GM12878 (cell line): ENCODE data around the gene TTLL10. TPM values are rescaled to one million over a fixed set of nuclear protein-coding genes. Genes with fewer than 3 reads are reported as not detected.

Experiments used
- ATAC-seq: fragments of 200-7000 bp; cut with Tn5 transposase; 3 replicates; pipeline ENCODE4 v1.9.1; 2020; ENCODE audit warnings: mild to moderate bottlenecking, moderate library complexity
- BruUV-seq: library from RNA; stranded (reverse); fragments of 400-500 nt; replicated peaks from 2 replicates; lab custom pipeline; 2021; lab: Mats Ljungman, UMichigan
- CTCF ChIA-PET: fragments of 300-600 bp; sonication (Branson Sonifier 250); formaldehyde crosslinking; extraction: SDS; loops from one replicate; lab custom pipeline; 2021; ENCODE audit warnings: inconsistent platforms; lab: Yijun Ruan, JAX
- POLR2A ChIA-PET: fragments of 350-600 bp; formaldehyde crosslinking; extraction: SDS; loops from one replicate; lab custom pipeline; 2021; ENCODE audit warnings: inconsistent platforms; lab: Charles Lee
- RAD21 ChIA-PET: fragments of 300-600 bp; sonication (Branson Sonifier 250); formaldehyde crosslinking; loops from one replicate; lab custom pipeline; 2023; ENCODE audit warnings: antibody characterized with exemption; ENCODE audit not compliant: unreplicated experiment; lab: Charles Lee
- SMC1A ChIA-PET: fragments of 300-600 bp; sonication (Branson Sonifier 250); formaldehyde crosslinking; loops from one replicate; lab custom pipeline; 2023; ENCODE audit not compliant: unreplicated experiment, uncharacterized antibody; lab: Charles Lee
- DNase-seq: peaks from one replicate; pipeline ENCODE4 v3.0.0-alpha.2; 2011; ENCODE audit warnings: low read depth, low spot score
- FAIRE-seq: peaks from 3 replicates; lab custom pipeline; 2011; peaks lifted over from hg19 to GRCh38; lab: Jason Lieb, UNC
- H2AFZ ChIP-seq: 2 replicates; pipeline ENCODE4 v1.6.0; 2011; ENCODE audit warnings: low read depth, low read length, control low read depth; ENCODE audit not compliant: control insufficient read depth
- H3K27ac ChIP-seq: 2 replicates; pipeline ENCODE4 v1.5.1; 2011; ENCODE audit warnings: control low read depth; ENCODE audit not compliant: control insufficient read depth, insufficient read depth
- H3K27me3 ChIP-seq, 2 experiments: replicated peaks in 1 of 2; 2 replicates each; pipeline versions ENCODE4 v1.6.0 to v1.6.1; 2011; ENCODE audit warnings: low read length in 1 of 2; ENCODE audit not compliant: control insufficient read depth in 2 of 2, insufficient read depth in 2 of 2
- H3K36me3 ChIP-seq, 2 experiments: 2 replicates each; pipeline ENCODE4 v1.5.1; 2011; ENCODE audit warnings: low read length in 1 of 2; ENCODE audit not compliant: control insufficient read depth in 2 of 2, insufficient read depth in 2 of 2
- H3K4me1 ChIP-seq: 2 replicates; pipeline ENCODE4 v1.6.1; 2011; ENCODE audit warnings: mild to moderate bottlenecking, low read length, moderate library complexity, mixed read lengths; ENCODE audit not compliant: control insufficient read depth, insufficient read depth
- H3K4me2 ChIP-seq: 2 replicates; pipeline ENCODE4 v1.6.0; 2011; ENCODE audit warnings: control low read depth; ENCODE audit not compliant: control insufficient read depth, insufficient read depth
- H3K4me3 ChIP-seq: fragments of 200-600 bp; sonication (generic); 2 replicates; pipeline ENCODE4 v1.5.1; 2016
- H3K79me2 ChIP-seq: 2 replicates; pipeline ENCODE4 v1.6.0; 2011; ENCODE audit warnings: low read length; ENCODE audit not compliant: control insufficient read depth, insufficient read depth
- H3K9ac ChIP-seq: 2 replicates; pipeline ENCODE4 v1.8.0; 2011; ENCODE audit warnings: low read length, control low read depth, mixed read lengths; ENCODE audit not compliant: control insufficient read depth, insufficient read depth
- H3K9me3 ChIP-seq: replicated peaks from 3 replicates; pipeline ENCODE4 v1.5.1; 2011; ENCODE audit warnings: mild to moderate bottlenecking, low read length; ENCODE audit not compliant: control insufficient read depth, insufficient read depth
- H4K20me1 ChIP-seq: 2 replicates; pipeline ENCODE4 v1.6.0; 2011; ENCODE audit not compliant: control insufficient read depth, insufficient read depth
- BCL11A ChIP-seq: IDR thresholded peaks from 2 replicates; pipeline ENCODE4 v1.6.1; 2011; ENCODE audit warnings: low read depth, low read length
- CBX3 ChIP-seq: fragments of 200-600 bp; sonication (generic); IDR thresholded peaks from 2 replicates; pipeline ENCODE4 v1.6.1; 2016; ENCODE audit warnings: low read depth, borderline replicate concordance
- CHD2 ChIP-seq: IDR thresholded peaks from 2 replicates; pipeline ENCODE4 v1.6.1; 2011; ENCODE audit warnings: low read depth, low read length, improper control_type of control experiment, borderline replicate concordance
- CREB1 ChIP-seq: IDR thresholded peaks from 2 replicates; pipeline ENCODE4 v1.6.1; 2012; ENCODE audit warnings: low read depth, mild to moderate bottlenecking, inconsistent platforms
- EP300 ChIP-seq, 2 experiments: fragments of 150-350 bp in 1 of 2; IDR thresholded peaks; 2 replicates each; pipeline ENCODE4 v1.6.1; 2011 to 2012; ENCODE audit warnings: low read depth in 2 of 2, low read length in 2 of 2, borderline replicate concordance in 1 of 2, improper control_type of control experiment in 1 of 2, inconsistent platforms in 1 of 2; ENCODE audit not compliant: control insufficient read depth in 1 of 2
- IKZF1 ChIP-seq: fragments of 450-650 bp; conservative IDR thresholded peaks from 2 replicates; pipeline ENCODE4 v1.6.1; 2017; ENCODE audit warnings: antibody characterized with exemption, mild to moderate bottlenecking
- MTA2 ChIP-seq: fragments of 450-650 bp; IDR thresholded peaks from 2 replicates; pipeline ENCODE4 v1.6.1; 2016; ENCODE audit warnings: low read depth, mild to moderate bottlenecking, moderate library complexity
- PML ChIP-seq: IDR thresholded peaks from 2 replicates; pipeline ENCODE4 v1.6.1; 2012; ENCODE audit warnings: low read length, inconsistent platforms
- POLR2AphosphoS2 ChIP-seq: IDR thresholded peaks from 2 replicates; pipeline ENCODE4 v1.6.1; 2011; ENCODE audit warnings: low read depth, mild to moderate bottlenecking, low read length, improper control_type of control experiment, moderate library complexity
- PRDM15 ChIP-seq: fragments of 450-650 bp; formaldehyde crosslinking; IDR thresholded peaks from 2 replicates; pipeline ENCODE4 v1.4.0; 2020; ENCODE audit warnings: mild to moderate bottlenecking, moderate library complexity
- RAD21 ChIP-seq: IDR thresholded peaks from 2 replicates; pipeline ENCODE4 v1.6.1; 2011; ENCODE audit warnings: mild to moderate bottlenecking, low read depth, low read length, moderate library complexity; ENCODE audit not compliant: insufficient read depth
- RELA ChIP-seq: fragments of 450-650 bp; IDR thresholded peaks from 2 replicates; pipeline ENCODE4 v1.8.0; 2014; ENCODE audit warnings: borderline replicate concordance; ENCODE audit not compliant: partially characterized antibody
- RUNX3 ChIP-seq: IDR thresholded peaks from 2 replicates; pipeline ENCODE4 v1.6.1; 2012; ENCODE audit warnings: low read length, inconsistent platforms
- SUZ12 ChIP-seq: fragments of 200-600 bp; sonication (generic); IDR thresholded peaks from one replicate; pipeline ENCODE4 v1.6.1; 2018; ENCODE audit warnings: antibody characterized with exemption, mild to moderate bottlenecking; ENCODE audit not compliant: unreplicated experiment
- TBL1XR1 ChIP-seq: IDR thresholded peaks from 2 replicates; pipeline ENCODE4 v1.6.1; 2012; ENCODE audit warnings: low read depth, low read length, improper control_type of control experiment
- ZNF217 ChIP-seq: fragments of 450-650 bp; IDR thresholded peaks from 2 replicates; pipeline ENCODE4 v1.6.1; 2017; ENCODE audit warnings: antibody characterized with exemption, mild to moderate bottlenecking
- ZNF24 ChIP-seq: fragments of 450-650 bp; IDR thresholded peaks from 2 replicates; pipeline ENCODE4 v1.6.1; 2017; ENCODE audit warnings: antibody characterized with exemption, mild to moderate bottlenecking
- ZNF687 ChIP-seq: fragments of 450-650 bp; IDR thresholded peaks from 2 replicates; pipeline ENCODE4 v1.6.1; 2017; ENCODE audit warnings: mild to moderate bottlenecking, moderate library complexity
- WGBS: methylation state at CpG from one replicate; pipeline ENCODE4 v1.1.6; 2016; ENCODE audit warnings: low lambda C conversion rate; ENCODE audit not compliant: insufficient replicate concordance, insufficient coverage; ENCODE audit errors: missing lambda C conversion rate; 5-methylcytosine and 5-hydroxymethylcytosine counted together
- in situ Hi-C: fragments of 300-500 bp; cut with MboI; formaldehyde crosslinking; loops from 9 replicates; pipeline ENCODE4 v1.14.3; 2018; ENCODE audit warnings: mixed read lengths
- intact Hi-C: fragments of 100-400 bp; cut with micrococcal nuclease; formaldehyde crosslinking; loops from one replicate; pipeline ENCODE4 v1.14.2; 2022; ENCODE audit not compliant: unreplicated experiment
- polyA plus RNA-seq, 11 experiments: library from polyadenylated mRNA; depleted of rRNA in 4 of 11; unstranded in 6 of 11; stranded (reverse) in 5 of 11; fragments of >200 nt; fragmentation: Nextera tagmentation in 4 of 11; fragmentation: Illumina TruSeq in 1 of 11; extraction: Ambion mirVana in 4 of 11; extraction: Trizol in 1 of 11; gene quantifications; 1 replicate in 1 of 11; 2 replicates in 10 of 11; pipeline versions ENCODE4 v1.2.1 to v1.2.3, GENCODE V29; 2011 to 2016; ENCODE audit warnings: inconsistent platforms in 2 of 11, missing spikeins in 2 of 11, low read depth in 1 of 11
- total RNA-seq, 4 experiments: library from RNA; depleted of rRNA in 3 of 4; stranded (reverse); fragments of >200 nt in 3 of 4; fragmentation: Illumina TruSeq in 1 of 4; extraction: Trizol in 1 of 4; gene quantifications; 2 replicates each; pipeline versions ENCODE4 v1.2.1 to v1.2.3, GENCODE V29; 2013 to 2021

Gene TTLL10
- total and polyA plus RNA-seq, 10 of the 15 experiments (the other 5 are each of a cell fraction or from before 2014, with no cell fraction given) = not detected

DNA sequence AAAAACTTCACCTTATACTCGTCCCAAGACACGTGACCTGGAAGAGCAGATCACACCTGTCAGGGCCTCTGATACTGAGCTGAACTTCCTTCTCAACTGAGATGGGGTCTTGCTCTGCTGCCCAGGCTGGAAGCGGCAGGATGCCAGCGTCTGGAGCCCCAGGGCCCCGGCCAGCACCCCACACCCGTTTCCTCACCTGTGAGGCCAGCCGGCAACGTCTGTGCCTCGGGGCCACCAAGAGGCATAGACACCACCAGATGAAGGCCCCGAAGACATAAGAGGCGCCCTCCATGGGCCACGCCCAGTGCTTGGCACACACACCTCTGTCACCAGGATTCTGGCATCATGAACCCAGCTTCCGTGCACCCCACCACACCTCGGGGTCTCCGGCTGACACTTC lies 49.6 kb downstream of the TTLL10 start:
- H3K4me2 ChIP-seq = no peak overlapping the region
- 98% methylated on average over 15 of the region's 15 CpGs for WGBS
- CTCF ChIA-PET = no interaction called here

More for the DNA sequence above, 49.6 kb downstream of the TTLL10 start:
- intact Hi-C loops = no loop called here
- Histone ChIP-seq H3K27ac (no peak overlapping the region), H3K9me3 (no peaks in the 10 kb centered on the region; the same call in 2 of the 3 replicates), H3K4me3 (no peak overlapping the region), H3K9ac (no peak overlapping the region), H3K4me1 (no peaks in the 10 kb centered on the region), H2AFZ (no peak overlapping the region), H3K79me2 (peaks cover 8% of the 10 kb centered on the region), H3K27me3 (no peaks in the 10 kb centered on the region), H3K36me3 (peaks cover 6 to 49% of the 10 kb centered on the region in 2 experiments; a peak in 3 of 4 replicates), H4K20me1 (no peaks in the 10 kb centered on the region)
- FAIRE-seq (no peak), ATAC-seq (no peak), DNase-seq (no peak)
- in situ Hi-C loops = no loop called here
- BruUV-seq = no TSS peak
- no peak for TF ChIP-seq PRDM15
- no peak for TF ChIP-seq POLR2AphosphoS2
- no peak for TF ChIP-seq CHD2
- no peak for TF ChIP-seq PML
- no peak for TF ChIP-seq IKZF1
- TF ChIP-seq CREB1 = no peak
- TF ChIP-seq ZNF217 = no peak
- no peak for TF ChIP-seq RAD21
- no peak for TF ChIP-seq SUZ12
- no peak for TF ChIP-seq RUNX3
- TF ChIP-seq ZNF687 = no peak
- no peak for TF ChIP-seq RELA
- no peak for TF ChIP-seq MTA2
- no peak for TF ChIP-seq ZNF24
- TF ChIP-seq EP300 (IDR thresholded peaks at IDR 0.05; ENCODE audit: borderline replicate concordance in 1 of 2, control insufficient read depth in 1 of 2, low read depth in 2 of 2, low read length in 2 of 2) = no peak
- TF ChIP-seq CBX3 = no peak
- TF ChIP-seq TBL1XR1 = no peak
- TF ChIP-seq BCL11A = no peak
- ChIA-PET SMC1A (no interaction called here), POLR2A (no interaction called here), RAD21 (no interaction called here)
